GM21390 (cell line): Measurements from ENCODE around the gene CASZ1.

Experiments used
- ATAC-seq: cut with Tn5 transposase; IDR thresholded peaks from one replicate; pipeline ENCODE4 v1.9.1; 2021; ENCODE audit not compliant: unreplicated experiment

The CASZ1 gene

GRCh38 chr1:10712568-10713362, 83.7 kb downstream of the CASZ1 start:
- no peak for ATAC-seq

- ATAC-seq: no peak
Measured at GRCh38 chr1:10710489-10710888, 86.0 kb downstream of the CASZ1 start.

- no peak for ATAC-seq
Measured at GRCh38 chr1:10709646-10710045, 86.8 kb downstream of the CASZ1 start.

GRCh38 chr1:10709165-10709564, 87.3 kb downstream of the CASZ1 start:
- ATAC-seq: no peak

GRCh38 chr1:10708757-10709156, 87.7 kb downstream of the CASZ1 start:
- no peak for ATAC-seq

- ATAC-seq: no peak
Measured at GRCh38 chr1:10707208-10707607, 89.2 kb downstream of the CASZ1 start.

GRCh38 chr1:10706376-10706913, 90.0 kb downstream of the CASZ1 start:
- no peak for ATAC-seq

- ATAC-seq: no peak
Measured at GRCh38 chr1:10705953-10706352, 90.5 kb downstream of the CASZ1 start.

GRCh38 chr1:10704368-10704882, 92.0 kb downstream of the CASZ1 start:
- no peak for ATAC-seq

- no peak for ATAC-seq
Measured at GRCh38 chr1:10703702-10704101, 92.7 kb downstream of the CASZ1 start.

GRCh38 chr1:10701145-10701544, 95.3 kb downstream of the CASZ1 start:
- ATAC-seq: no peak

- ATAC-seq: no peak
Measured at GRCh38 chr1:10699470-10699835, 97.0 kb downstream of the CASZ1 start.

GRCh38 chr1:10698726-10699469, 97.5 kb downstream of the CASZ1 start:
- no peak for ATAC-seq

- ATAC-seq: no peak
Measured at GRCh38 chr1:10697621-10698160, 98.8 kb downstream of the CASZ1 start.

GRCh38 chr1:10696977-10697376, 99.5 kb downstream of the CASZ1 start:
- ATAC-seq: no peak

- ATAC-seq: peak; percentile 51
Measured at GRCh38 chr1:10694633-10695627, 101.5 kb downstream of the CASZ1 start.

- ATAC-seq: peak; percentile 27
Measured at GRCh38 chr1:10694274-10694632, 102.2 kb downstream of the CASZ1 start.

GRCh38 chr1:10693497-10694273, 102.8 kb downstream of the CASZ1 start:
- ATAC-seq: peak; percentile 18

GRCh38 chr1:10693152-10693496, 103.3 kb downstream of the CASZ1 start:
- ATAC-seq: no peak
